ENCODE data around the gene PDE9A.
"Not testable (repeated sequence)": the region's sequence is repeated elsewhere in the genome, so short reads cannot be mapped to it uniquely, and the experiment has no call there.

Gene PDE9A

GRCh38 chr21:42708107-42708506 is 54.7 kb downstream of the PDE9A start:
- DNase-seq (ENCODE audit: low spot score): no peak

DNA sequence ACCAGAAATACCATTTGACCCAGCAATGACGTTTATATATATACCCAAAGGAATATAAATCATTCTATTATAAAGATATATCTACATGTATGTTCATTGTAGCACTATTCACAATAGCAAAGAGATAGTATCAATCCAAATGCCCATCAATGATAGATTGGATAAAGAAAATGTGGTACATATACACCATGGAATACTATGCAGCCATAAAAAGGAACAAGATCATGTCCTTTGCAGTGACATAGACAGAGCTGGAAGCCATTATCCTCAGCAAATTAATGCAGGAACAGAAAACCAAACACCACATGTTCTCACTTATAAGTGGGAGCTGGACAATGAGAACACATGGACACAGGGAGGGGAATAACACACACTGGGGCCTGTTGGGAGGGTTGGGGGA is 55.5 kb downstream of the PDE9A start:
- not testable (repeated sequence) for DNase-seq (ENCODE audit: low spot score)

DNA sequence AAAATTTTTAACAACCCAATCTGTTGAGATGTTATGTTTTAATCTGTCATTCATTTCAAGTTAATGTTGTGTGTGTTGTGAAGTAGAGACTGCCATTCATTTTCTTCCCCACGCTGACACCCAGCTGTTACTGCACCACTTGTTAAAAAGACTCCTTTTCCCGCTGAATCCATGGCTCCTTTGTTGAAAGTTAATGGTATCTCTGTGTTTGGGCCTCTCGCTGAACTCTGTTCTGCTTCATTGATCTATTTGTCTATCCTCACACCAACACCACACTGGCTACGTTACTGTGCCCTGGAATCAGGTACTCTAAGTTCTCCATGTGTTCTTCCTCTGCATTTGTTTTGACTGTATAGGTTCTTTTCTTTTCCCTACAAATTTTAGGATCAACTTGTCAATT is 58.2 kb downstream of the PDE9A start:
- no peak for DNase-seq (ENCODE audit: low spot score)

DNA sequence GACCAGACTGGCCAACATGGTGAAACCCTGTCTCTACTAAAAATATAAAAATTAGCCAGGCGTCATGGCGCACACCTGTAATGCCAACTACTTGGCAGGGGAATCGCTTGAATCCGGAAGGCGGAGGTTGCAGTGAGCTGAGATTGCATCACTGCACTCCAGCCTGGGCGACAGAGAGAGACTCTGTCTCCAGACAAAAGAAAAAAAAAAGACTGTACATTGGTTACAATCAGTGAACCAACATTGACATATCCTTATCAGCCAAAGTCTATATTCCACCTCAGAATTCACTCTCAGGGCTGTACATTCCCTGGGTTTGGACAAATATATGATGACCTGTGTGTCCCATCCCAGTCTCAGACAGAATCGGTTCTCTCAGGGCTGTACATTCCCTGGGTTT is 62.0 kb downstream of the PDE9A start:
- DNase-seq (ENCODE audit: low spot score): not testable (repeated sequence)

DNA sequence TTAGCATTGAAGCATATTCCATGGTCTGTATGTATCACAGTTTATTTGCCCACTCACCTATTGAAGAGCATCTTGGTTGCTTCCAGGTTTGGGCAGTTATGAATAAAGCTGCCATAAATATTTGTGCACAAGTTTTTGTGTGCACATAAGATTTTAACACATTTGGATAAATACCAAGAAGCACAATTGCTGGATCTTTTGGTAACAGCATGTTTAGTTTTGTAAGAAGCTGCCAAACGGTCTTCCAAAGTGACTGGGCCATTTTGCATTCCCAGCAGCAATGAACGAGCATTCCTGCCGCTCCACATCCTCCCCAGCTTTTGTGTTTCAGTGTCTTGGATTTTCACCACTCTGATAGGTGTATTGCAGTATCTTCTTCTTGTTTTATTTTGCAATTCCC is 62.7 kb downstream of the PDE9A start:
- DNase-seq (ENCODE audit: low spot score): no peak

GRCh38 chr21:42720484-42720883 is 67.1 kb downstream of the PDE9A start:
- not testable (repeated sequence) for DNase-seq (ENCODE audit: low spot score)

DNA sequence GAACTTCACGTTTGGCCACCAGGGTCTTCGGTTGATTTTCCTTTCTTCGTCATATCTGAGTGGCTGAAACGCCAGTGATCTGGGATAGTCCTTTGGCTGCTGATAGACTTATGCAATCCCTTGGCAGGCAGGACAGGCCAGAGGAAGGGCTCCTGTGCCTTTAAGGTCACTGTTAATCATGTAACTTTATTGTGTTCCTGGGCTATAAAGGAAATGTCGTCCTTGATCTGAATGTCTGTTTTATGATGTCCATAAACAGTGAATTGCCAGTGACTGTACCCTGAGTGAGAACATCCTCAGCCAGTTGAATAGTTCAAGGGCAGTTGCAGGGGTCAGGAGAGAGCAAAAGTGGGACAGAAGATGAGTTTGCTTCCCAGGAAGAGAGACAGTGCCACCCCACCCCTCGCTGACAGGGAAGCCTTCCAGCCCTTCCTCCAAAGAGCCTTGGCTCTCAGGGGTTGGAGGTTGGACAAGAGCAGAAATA is 68.0 kb downstream of the PDE9A start:
- no peak for DNase-seq (ENCODE audit: low spot score)

DNA sequence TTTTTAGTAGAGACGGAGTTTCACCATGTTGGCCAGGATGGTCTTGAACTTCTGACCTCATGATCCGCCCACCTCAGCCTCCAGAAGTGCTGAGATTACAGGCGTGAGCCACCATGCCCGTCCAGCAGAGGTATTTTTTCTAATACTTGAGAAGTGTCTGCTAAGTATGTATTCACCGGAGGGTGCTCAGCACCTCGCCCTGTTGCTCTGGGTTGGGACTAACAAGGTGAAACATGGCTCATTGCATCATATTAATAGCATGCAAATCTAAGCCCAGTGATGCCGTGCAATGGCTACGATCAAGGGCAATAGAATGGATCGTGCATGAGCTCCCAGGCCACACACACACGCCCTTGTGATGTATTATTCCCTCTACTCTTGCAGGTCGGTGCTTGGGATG is 68.7 kb downstream of the PDE9A start:
- DNase-seq (ENCODE audit: low spot score): no peak

- DNase-seq (ENCODE audit: low spot score): no peak
Observed at GRCh38 chr21:42722808-42723473, 69.5 kb downstream of the PDE9A start.

DNA sequence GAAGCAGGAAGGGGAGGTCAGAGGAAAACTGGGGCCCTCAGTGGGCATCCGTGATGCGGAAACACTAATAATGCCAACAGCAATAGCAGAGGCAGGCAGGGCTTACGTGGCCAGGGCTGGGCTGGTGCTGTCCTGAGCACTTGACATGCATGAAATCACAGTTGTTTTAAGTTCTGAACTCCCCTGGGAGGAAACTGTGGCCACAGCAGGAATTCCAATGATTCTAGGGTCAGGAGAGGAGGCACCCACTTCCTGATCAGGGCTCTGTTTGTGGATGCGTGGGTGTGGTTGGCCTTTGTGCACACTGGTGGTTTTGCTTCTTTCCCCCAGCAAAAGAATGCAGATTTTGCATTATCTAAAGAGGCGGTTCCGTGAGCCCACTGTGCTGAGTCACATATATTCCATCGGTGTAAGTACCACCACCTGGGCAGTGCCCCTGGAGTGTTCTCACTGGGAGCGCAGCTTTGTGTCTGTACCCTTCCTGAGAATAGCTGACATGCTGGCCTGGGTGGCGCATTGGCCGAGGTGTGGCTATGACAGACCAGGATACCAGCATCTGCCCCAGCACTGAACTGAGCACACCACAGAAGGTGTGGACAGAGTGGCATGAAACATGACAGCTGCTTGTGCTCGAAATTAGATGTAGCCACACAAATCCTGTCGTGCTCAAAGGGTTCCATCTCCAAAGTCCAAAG is 71.0 kb downstream of the PDE9A start:
- DNase-seq (ENCODE audit: low spot score): no peak

DNA sequence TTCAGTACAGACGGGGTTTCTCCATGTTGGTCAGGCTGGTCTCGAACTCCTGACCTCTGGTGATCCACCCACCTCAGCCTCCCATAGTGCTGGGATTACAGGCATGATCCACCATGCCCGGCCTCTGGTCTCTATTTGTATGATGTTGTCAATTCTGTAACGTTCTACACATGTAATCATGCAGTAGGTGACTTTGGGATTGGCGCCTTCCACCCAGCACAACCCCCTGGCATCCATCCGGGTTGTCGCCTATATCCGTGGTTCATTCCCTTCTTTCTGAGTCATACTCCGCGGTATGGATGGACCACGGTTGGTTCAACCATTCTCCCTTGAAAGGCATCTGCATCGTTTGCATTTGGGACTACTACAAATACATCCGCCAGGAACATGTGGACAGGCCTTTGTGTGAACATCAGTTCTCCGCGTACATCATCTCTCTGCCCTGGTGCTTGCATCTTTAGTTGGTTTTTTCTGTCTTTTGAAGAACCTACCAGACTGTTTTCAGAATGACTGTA is 72.1 kb downstream of the PDE9A start:
- DNase-seq (ENCODE audit: low spot score): no peak

DNA sequence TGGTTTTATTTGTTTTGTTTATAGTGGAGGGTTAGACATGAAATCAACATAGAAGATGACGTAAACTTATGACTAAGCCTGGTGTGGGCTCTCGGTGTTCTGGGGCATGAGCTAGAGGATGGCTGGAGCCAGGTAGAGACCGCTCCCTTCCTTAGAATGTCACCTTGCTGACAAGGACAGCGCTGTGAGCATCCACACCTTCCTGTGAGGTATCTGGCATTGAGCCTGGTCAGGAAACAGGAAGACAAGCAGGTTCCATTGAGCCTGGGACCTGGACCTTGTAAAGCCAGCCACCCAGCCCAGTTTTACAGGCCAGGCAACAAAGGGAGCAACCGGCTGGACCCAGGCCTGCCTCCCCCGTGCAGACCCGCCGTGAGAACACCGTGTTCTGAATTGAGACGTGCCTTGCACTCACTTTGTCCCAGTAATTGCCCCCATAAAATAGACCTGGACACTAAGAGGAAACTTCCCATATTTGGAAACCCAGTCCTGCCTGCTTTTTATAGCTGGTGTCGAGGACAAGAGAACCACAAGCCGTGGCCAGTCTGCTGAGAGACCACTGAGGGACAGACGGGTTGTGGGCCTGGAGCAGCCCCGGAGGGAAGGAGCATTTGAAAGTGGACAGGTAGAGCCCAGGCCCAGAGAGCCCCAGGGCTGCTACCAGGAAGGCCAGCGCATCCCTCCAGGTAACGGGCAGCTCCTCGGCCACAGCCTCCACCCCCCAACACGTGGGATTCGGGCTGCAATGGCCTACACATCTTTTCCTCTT is 78.0 kb downstream of the PDE9A start:
- DNase-seq (ENCODE audit: low spot score): no peak

- no peak for DNase-seq (ENCODE audit: low spot score)
Observed at GRCh38 chr21:42732033-42732410, 78.6 kb downstream of the PDE9A start.

- DNase-seq (ENCODE audit: low spot score): no peak
Observed at GRCh38 chr21:42733037-42733627, 79.7 kb downstream of the PDE9A start.

DNA sequence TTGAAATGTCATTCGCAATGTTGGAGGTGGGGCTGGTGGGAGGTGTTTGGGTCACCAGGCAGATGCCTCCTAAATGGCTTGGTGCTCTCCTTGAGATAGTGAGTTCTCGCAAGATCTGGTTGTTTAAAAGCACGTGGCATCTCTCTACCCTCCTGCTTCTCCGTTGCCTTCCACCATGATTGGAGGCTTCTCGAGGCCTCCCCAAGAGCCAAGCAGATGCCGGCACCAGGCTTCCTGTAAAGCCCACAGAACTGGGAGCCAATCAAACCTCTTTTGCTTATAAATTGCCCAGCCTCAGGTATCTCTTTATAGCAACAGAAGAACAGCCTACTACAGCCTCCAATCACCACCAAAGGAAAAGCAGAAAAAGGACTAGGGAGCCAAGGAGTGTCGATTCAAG is 80.5 kb downstream of the PDE9A start:
- no peak for DNase-seq (ENCODE audit: low spot score)

DNA sequence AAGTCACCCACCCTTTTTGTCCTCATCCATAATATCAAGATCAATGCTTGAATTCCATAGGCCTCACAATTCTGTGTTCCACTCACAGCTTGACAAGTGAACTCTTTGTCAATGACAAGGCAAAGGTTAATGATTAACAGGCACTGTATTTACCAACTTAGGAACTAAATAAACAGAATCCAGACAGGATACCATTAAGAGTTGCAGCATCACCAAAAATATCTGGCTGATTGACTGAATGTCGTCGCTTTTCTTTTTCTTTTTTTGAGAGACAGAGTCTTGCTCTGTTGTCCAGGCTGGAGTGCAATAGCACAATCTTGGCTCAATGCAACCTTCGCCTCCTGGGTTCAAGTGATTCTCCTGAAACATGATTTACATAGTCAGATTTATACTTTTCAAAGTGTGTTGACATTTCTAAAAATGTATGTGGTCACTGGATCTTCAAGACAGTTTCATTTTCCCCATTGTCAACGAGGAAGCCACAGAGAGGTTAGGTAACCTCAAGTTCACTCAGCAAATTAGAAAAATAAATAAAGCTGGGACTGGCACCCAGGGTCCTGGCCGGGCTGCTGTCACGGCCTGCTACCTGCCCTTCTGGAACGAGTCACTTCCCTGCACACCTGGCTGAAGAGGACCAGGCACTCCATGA is 81.0 kb downstream of the PDE9A start:
- no peak for DNase-seq (ENCODE audit: low spot score)

GRCh38 chr21:42735061-42735460 is 81.6 kb downstream of the PDE9A start:
- DNase-seq (ENCODE audit: low spot score): no peak

GRCh38 chr21:42735944-42736343 is 82.5 kb downstream of the PDE9A start:
- DNase-seq (ENCODE audit: low spot score): no peak

GRCh38 chr21:42736646-42737350 is 83.4 kb downstream of the PDE9A start:
- DNase-seq (ENCODE audit: low spot score): no peak

DNA sequence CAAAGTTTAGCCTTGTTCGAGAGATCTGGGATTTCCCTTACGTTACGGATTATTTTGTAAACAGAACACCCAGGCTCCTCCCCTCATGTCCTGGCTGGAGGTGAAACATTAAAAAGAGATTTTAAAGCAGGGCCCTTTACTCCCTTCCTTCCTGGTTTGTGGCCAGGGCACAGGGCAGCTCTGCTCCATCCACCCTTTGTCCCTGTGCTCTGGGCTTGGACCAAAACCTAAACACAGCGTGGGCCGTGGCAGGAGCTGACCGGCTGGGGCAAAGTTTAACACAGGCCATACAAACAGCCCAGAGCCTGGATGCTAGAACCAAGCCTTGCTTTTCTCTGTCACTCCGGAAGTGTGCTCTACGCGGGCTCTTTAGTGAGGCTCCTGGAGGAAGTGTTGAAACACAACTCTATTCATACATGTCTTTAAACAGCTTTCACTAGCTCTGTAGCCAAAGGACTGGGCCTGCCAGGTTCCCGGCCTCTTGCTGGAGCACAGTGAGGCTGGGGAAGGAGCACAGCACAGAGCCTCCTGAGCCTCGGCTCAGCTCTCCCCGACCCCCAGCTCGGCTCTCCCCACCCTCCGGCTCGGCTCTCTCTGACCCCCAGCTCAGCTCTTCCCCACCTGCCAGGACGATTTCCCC is 84.7 kb downstream of the PDE9A start:
- no peak for DNase-seq (ENCODE audit: low spot score)

Data from iPS-NIHi11 (cell line).